ENCODE results near the gene ADAMTSL1.
A peak's percentile ranks its signal among the peaks of the same experiment; 100 is the strongest.

ADAMTSL1 gene

DNA sequence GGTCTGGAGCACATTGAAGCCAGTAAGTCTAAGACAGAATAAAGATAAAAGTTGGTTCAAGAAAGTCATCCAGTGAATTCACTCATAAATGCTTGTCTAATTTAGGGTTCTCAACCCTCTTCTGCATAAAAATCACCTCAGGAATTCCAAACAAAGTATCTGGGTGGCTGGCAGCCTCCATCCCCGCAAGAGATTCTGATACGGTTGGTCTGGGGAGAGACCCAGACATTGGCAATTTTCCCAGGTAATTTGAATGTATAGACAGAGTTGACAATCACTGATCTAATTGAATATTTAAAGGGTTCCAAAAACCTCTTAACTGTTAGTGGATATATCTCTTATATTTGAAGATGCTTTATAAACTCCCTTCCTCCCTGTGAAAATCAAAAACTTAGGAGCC lies 14.9 kb downstream of the ADAMTSL1 start:
- TF ChIP-seq, protein P1, sequence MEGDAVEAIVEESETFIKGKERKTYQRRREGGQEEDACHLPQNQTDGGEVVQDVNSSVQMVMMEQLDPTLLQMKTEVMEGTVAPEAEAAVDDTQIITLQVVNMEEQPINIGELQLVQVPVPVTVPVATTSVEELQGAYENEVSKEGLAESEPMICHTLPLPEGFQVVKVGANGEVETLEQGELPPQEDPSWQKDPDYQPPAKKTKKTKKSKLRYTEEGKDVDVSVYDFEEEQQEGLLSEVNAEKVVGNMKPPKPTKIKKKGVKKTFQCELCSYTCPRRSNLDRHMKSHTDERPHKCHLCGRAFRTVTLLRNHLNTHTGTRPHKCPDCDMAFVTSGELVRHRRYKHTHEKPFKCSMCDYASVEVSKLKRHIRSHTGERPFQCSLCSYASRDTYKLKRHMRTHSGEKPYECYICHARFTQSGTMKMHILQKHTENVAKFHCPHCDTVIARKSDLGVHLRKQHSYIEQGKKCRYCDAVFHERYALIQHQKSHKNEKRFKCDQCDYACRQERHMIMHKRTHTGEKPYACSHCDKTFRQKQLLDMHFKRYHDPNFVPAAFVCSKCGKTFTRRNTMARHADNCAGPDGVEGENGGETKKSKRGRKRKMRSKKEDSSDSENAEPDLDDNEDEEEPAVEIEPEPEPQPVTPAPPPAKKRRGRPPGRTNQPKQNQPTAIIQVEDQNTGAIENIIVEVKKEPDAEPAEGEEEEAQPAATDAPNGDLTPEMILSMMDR (IDR thresholded peaks at IDR 0.05) = no peak
- DNase-seq (ENCODE audit: low spot score) = no peak
- H3K4me3 ChIP-seq = no peak overlapping the region
- H3K27ac ChIP-seq = no peak overlapping the region

DNA sequence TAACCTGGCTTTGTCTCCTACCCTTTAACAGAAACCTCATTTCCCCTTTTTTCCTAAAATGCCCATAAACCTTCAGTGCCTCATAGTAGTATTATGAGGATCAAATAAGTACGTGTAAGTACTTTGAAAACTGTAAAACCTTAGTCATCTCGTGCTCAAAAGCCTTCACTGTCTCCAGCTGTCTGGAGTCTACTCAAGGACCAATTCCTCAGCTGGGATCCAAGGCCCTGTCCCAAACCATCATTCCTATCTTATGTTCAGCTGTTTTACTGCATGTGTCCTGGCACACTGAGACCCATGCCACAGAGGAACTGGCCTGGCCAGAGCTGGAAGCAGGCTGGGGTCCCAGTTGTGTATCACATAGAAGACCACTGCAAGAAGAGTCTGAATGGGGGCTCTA lies 15.9 kb downstream of the ADAMTSL1 start:
- DNase-seq (ENCODE audit: low spot score) = no peak
- Histone ChIP-seq H3K4me3 (no peak overlapping the region), H3K27ac (peak overlapping the region; percentile 72 to 77)
- TF ChIP-seq, protein P1 (IDR thresholded peaks at IDR 0.05) = no peak

GRCh38 chr9:18490641-18491370 lies 16.9 kb downstream of the ADAMTSL1 start:
- DNase-seq (ENCODE audit: low spot score) = peak; percentile 78
- H3K27ac ChIP-seq = peak overlapping the region; percentile 72 to 77
- TF ChIP-seq, protein P1 (IDR thresholded peaks at IDR 0.05) = no peak
- peak overlapping the region; percentile 40 for H3K4me3 ChIP-seq

GRCh38 chr9:18492612-18493011 lies 18.7 kb downstream of the ADAMTSL1 start:
- H3K27ac ChIP-seq = peak overlapping the region in 1 of 2 donors; percentile 34
- no peak overlapping the region for H3K4me3 ChIP-seq
- DNase-seq (ENCODE audit: low spot score) = no peak
- TF ChIP-seq, protein P1 (IDR thresholded peaks at IDR 0.05) = no peak

GRCh38 chr9:18493451-18493993 lies 19.6 kb downstream of the ADAMTSL1 start:
- no peak overlapping the region for H3K4me3 ChIP-seq
- TF ChIP-seq, protein P1 (IDR thresholded peaks at IDR 0.05) = no peak
- no peak for DNase-seq (ENCODE audit: low spot score)
- peak overlapping the region in 1 of 2 donors; percentile 3 for H3K27ac ChIP-seq

- TF ChIP-seq, protein P1 (IDR thresholded peaks at IDR 0.05) = no peak
- H3K4me3 ChIP-seq = no peak overlapping the region
- DNase-seq (ENCODE audit: low spot score) = no peak
- no peak overlapping the region for H3K27ac ChIP-seq
These were observed 21.1 kb downstream of the ADAMTSL1 start for GRCh38 chr9:18495065-18495464.

All from coronary artery (tissue), 2 donors.